ENCODE data around the gene ALX4. TPM values are rescaled to one million over a fixed set of nuclear protein-coding genes. Genes with fewer than 3 reads are reported as not detected.

The ALX4 gene
- total RNA-seq, 2 donors from 2014 or later, result 0.17 to 0.36 TPM

GRCh38 chr11:44306918-44307244 lies 3.1 kb downstream of the ALX4 start:
- H3K27me3 ChIP-seq (replicated peaks; ENCODE audit: insufficient read depth), result peaks cover 59% of the 10 kb centered on the region
- H3K4me3 ChIP-seq, result no peak overlapping the region
- H3K36me3 ChIP-seq, result no peaks in the 10 kb centered on the region
- WGBS, result 88% methylated on average over 7 of the region's 7 CpGs
- DNase-seq (ENCODE audit: low spot score), result no peak
- TF ChIP-seq CTCF (IDR thresholded peaks at IDR 0.05), result no peak
- no peak for TF ChIP-seq POLR2A (IDR thresholded peaks at IDR 0.05)
- TF ChIP-seq POLR2AphosphoS5 (IDR thresholded peaks at IDR 0.05), result no peak
- H3K9me3 ChIP-seq, result no peaks in the 10 kb centered on the region
- intact Hi-C loops (cut with DNase I), result no loop called here
- no peaks in the 10 kb centered on the region for H3K4me1 ChIP-seq (replicated peaks)
- H3K27ac ChIP-seq, result no peak overlapping the region

- DNase-seq (ENCODE audit: low spot score), result no peak
- Histone ChIP-seq H3K4me1 (replicated peaks) (no peaks in the 10 kb centered on the region), H3K9me3 (no peaks in the 10 kb centered on the region), H3K4me3 (peak overlapping the region; percentile 18 to 29), H3K27ac (no peak overlapping the region), H3K27me3 (replicated peaks; ENCODE audit: insufficient read depth) (peaks cover 53% of the 10 kb centered on the region), H3K36me3 (no peaks in the 10 kb centered on the region)
- WGBS, result 45% methylated on average over 38 of the region's 38 CpGs
- intact Hi-C loops (cut with DNase I), result no loop called here
- TF ChIP-seq POLR2AphosphoS5 (IDR thresholded peaks at IDR 0.05) (no peak), CTCF (IDR thresholded peaks at IDR 0.05) (no peak), POLR2A (IDR thresholded peaks at IDR 0.05) (no peak)
Measured at GRCh38 chr11:44306052-44306917, 3.7 kb downstream of the ALX4 start.

- DNase-seq (ENCODE audit: low spot score), result no peak
- no peaks in the 10 kb centered on the region for H3K36me3 ChIP-seq
- no peak overlapping the region for H3K27ac ChIP-seq
- peaks cover 46% of the 10 kb centered on the region for H3K27me3 ChIP-seq (replicated peaks; ENCODE audit: insufficient read depth)
- WGBS, result 13% methylated on average over 41 of the region's 41 CpGs
- no peaks in the 10 kb centered on the region for H3K9me3 ChIP-seq
- H3K4me3 ChIP-seq, result peak overlapping the region; percentile 18 to 29
- H3K4me1 ChIP-seq (replicated peaks), result no peaks in the 10 kb centered on the region
- intact Hi-C loops (cut with DNase I), result no loop called here
- no peak for TF ChIP-seq CTCF (IDR thresholded peaks at IDR 0.05)
- no peak for TF ChIP-seq POLR2AphosphoS5 (IDR thresholded peaks at IDR 0.05)
- no peak for TF ChIP-seq POLR2A (IDR thresholded peaks at IDR 0.05)
Measured at GRCh38 chr11:44305470-44306051, 4.4 kb downstream of the ALX4 start.

- Histone ChIP-seq H3K27me3 (replicated peaks; ENCODE audit: insufficient read depth) (peaks cover 42% of the 10 kb centered on the region), H3K4me3 (peak overlapping the region in 1 of 2 donors; percentile 29), H3K4me1 (replicated peaks) (no peaks in the 10 kb centered on the region), H3K27ac (no peak overlapping the region), H3K9me3 (no peaks in the 10 kb centered on the region), H3K36me3 (no peaks in the 10 kb centered on the region)
- intact Hi-C loops (cut with DNase I), result no loop called here
- TF ChIP-seq POLR2A (IDR thresholded peaks at IDR 0.05) (no peak), CTCF (IDR thresholded peaks at IDR 0.05) (no peak), POLR2AphosphoS5 (IDR thresholded peaks at IDR 0.05) (no peak)
- WGBS, result 17% methylated on average over 10 of the region's 10 CpGs
- DNase-seq (ENCODE audit: low spot score), result no peak
Measured at GRCh38 chr11:44305026-44305469, 4.9 kb downstream of the ALX4 start.
